DND-41 (cell line): ENCODE results near the gene ZNF428.

Experiments used
- CTCF ChIP-seq: IDR thresholded peaks from 2 replicates; pipeline ENCODE4 v1.5.1; 2012; ENCODE audit warnings: borderline replicate concordance, low read length, moderate library complexity, mild to moderate bottlenecking; ENCODE audit not compliant: poor library complexity, severe bottlenecking; ENCODE audit errors: extremely low read depth
- EZH2 ChIP-seq: IDR thresholded peaks from 3 replicates; pipeline ENCODE4 v1.6.1; 2012; ENCODE audit warnings: borderline replicate concordance, low read depth, mild to moderate bottlenecking, moderate library complexity, low read length, inconsistent platforms; ENCODE audit not compliant: severe bottlenecking

GRCh38 chr19:43625918-43626579 is 6.6 kb upstream of the ZNF428 start:
- no peak for TF ChIP-seq CTCF
- no peak for TF ChIP-seq EZH2
